Activated T-cell treated with anti-CD3 and anti-CD28 coated beads for 24 hours (primary cell): ENCODE results near the gene CPT2.
"Not testable (repeated sequence)": the region's sequence is repeated elsewhere in the genome, so short reads cannot be mapped to it uniquely, and the experiment has no call there.

ENCODE experiments used
- DNase-seq: peaks from one replicate; pipeline ENCODE4 v3.0.0-alpha.2; 2020; ENCODE audit warnings: low read depth

CPT2 gene

DNA sequence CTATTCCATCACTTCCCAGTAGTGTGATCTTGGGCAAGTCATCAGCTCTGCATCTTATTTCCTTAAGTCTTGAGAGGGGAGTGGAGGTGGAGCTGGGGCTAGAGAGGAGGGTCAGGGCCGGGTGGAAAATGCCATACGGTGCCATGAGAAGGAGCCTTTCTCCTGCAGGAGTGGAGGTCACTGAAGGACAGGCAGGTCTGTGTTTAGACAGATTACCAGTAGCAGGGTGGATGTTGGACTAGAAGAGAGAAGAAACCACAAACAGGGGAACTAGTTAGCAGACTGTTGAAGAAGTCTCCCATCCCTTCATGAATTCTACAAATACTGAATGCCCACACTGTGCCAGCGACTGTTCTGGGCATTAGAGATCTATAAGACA is 13.9 kb upstream of the CPT2 start:
- DNase-seq = no peak

DNA sequence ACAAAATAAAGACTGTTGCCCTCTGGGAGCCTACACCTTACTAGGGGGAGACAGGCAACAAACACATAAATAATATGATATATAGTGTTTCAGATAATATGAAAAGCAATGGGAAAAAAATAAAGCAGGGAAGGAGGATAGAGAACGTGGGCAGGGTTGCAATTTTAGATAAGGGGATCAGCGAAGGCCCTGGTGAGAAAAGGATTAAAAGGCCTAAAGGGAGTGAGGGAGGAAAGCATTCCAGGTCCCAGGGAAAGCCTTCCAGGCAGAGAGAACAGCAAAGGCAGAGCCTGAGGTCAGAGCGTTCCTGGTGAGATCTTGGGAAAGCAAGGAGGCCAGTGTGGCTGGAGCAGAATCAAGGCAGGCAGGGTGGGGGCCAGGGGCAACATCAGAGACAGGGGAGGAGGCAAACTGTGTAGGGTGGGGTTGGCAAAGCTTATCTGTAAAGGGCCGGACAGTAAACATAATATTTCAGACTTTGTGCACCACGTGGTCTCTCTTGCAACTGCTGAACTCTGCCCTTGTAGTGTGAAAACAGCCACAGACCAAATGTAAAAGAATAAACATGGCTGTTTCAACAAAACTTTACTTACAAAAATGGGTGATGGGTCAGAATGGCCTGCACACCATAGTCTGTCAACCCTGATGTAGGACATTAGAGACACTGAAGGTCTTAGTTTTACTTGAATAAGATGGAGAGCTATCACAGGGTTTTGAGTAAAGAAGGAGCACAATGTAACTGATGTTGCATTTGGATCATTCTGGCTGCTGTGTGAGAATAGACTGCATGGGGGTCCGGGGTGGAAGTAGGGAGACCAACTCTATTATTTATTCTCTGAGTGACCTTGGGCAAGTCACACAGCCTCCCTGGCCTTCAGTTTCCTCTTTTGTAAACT is 13.3 kb upstream of the CPT2 start:
- no peak for DNase-seq

DNA sequence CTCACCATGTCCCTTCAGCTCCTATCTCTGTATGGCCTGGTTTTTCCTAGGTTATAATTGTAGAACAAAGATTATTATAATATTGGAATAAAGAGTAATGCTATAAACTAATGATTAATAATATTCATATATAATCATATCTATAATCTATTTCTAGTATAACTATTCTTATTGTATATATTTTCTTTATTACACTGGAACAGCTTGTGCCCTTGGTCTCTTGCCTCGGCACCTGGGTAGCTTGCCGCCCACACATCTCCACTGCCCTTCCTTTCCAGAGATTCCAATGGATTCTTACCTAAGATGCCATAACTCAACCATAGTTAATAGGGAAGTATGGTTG is 10.7 kb upstream of the CPT2 start:
- DNase-seq = not testable (repeated sequence)

DNA sequence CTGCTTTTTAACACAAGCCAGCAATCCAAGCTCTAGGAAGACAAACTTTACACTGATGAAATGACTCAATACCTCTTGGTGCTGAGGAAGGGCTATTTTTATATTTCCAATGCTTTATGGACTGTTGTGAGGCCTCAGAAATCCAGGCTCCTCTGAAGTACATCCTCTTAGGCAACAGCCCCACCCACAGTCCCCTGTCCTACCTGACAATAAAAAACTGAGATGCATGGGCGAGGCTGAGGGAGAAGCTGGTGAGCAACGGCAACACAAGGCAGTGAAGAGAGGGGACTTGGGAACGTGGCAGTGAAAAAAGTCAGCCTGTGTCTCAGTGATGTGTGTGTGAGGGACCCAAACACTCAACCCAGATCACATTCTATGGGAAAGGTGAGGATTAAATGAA is 10.1 kb upstream of the CPT2 start:
- DNase-seq = no peak

DNA sequence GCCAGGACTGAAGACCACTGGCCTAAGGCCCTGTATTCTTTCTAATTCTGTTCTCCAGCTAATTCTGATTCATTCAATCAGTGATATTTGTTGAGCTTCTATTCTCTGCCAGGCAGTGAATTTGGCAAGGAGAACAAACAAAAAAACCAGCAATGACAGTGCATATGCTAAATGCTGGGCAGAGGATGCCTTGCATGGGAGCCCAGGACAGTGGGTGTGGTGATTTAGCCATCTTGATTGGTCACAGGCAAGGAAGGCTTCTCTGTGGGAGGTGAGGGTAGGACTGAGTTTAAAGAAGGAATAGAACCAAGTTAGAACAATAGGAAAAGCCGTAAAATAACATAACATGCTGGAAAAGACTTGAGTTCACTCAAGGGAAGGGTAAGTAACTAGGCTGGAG is 9.2 kb upstream of the CPT2 start:
- DNase-seq = no peak

DNA sequence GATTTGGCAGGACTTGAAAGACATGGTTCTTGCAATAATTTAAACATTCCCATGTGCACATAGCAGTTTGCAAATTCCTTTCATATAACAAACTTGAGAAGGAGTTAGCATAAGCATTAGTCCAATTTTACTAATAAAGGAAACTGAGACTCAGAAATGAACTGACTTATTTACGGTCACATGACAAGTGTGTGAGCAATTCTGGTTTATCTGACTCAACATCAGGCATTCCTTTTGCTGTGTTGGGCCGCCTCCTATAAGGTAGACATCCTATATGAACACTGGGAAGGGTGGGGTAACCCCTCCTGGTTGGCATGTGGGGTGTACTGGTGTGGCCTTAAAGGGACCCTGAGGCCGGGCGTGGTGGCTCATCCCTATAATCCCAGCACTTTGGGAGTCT is 8.5 kb upstream of the CPT2 start:
- no peak for DNase-seq

DNA sequence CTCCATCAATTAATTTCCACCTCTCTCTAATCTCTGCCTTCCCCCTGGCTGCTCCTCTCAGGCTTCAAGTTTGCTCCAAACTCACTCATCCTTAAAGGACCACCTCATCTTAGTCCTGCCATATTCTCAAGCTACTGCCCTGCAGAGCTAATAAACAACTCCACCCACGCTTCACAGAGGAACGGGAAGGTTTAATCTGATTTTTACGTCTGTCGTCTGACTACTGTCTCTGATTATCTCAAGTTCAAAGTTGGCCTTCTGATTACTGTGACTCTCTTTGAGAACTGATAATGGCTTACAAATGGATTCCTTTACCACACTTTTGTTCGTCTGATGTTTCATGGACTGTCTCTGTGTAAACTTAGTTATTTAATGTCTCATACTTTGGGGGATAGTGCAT is 7.6 kb upstream of the CPT2 start:
- no peak for DNase-seq

DNA sequence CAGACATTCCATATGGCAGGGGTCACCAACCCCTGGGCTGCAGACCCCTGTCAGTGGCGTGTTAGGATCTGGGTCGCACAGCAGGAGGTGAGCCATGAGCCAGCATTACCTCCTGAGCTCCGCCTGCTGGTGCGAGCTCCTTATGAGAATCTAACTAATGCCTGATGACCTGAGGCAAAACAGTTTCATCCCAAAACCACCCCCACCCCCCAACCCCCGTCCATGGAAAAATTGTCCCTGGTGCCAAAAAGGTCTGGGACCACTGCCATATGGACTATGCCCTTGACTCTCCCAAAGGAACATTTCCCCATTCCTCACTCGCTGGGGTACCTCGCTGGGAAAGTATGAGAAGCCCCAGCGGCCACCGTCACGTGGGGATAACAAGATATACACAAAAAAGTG is 6.4 kb upstream of the CPT2 start:
- no peak for DNase-seq

DNA sequence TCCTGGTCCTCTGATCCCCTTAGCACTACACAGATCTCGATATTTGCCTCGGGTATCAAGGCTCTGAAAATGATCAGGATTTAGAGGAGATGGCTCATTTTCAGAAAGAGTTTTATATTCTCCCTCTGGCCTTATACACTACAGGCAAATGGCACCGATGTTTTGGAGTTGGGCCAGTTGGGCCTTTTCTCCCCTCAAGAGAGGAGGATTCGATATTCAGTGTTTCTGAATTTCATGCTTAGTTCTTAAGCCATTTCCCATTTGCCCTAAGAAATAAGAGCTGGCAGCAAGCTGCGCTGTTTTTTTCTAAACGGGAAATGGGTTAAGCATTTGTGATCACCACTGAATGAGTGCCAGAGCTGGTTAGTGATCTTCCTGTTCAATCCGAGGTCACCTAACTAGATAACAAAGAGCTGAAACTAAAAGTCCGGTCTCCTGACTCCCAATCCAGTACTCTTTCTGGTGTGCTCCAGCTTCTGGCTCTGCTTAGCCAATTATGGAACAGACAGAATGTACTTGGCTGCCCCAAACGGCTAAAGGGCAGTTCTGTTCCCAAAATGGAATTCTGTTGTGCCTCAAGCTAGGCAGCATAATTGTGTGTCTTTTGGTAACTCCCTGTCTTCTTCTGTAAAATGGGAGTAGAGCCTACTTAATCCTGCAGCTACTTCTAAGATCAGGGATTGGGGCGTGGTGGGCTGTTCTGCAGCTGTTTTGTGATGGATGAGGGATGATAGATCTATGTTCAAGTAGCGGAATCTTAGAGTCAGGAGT is 1.2 kb upstream of the CPT2 start:
- no peak for DNase-seq

DNA sequence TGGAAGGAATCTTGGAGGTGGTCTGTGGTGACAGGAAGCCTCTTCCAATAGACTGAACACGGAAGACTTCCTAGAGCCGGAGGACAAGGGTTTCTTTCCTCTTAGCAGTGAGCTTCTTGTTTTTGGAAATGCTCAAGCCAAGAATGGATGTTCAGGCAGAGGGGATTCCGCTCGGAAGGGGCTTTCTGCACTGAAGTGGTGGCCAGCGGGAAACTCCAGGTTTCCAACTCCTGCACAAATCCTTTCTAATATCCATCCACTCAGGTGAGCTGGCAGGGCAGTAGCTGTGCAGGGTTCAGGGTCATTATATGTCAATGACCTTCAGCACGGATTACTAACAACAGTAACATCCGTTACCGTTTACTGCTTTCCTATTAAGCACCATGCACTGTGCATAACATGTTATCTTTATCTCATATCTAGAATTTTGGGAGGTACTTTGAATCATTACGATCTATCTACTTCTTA is 573 bp upstream of the CPT2 start:
- no peak for DNase-seq

DNA sequence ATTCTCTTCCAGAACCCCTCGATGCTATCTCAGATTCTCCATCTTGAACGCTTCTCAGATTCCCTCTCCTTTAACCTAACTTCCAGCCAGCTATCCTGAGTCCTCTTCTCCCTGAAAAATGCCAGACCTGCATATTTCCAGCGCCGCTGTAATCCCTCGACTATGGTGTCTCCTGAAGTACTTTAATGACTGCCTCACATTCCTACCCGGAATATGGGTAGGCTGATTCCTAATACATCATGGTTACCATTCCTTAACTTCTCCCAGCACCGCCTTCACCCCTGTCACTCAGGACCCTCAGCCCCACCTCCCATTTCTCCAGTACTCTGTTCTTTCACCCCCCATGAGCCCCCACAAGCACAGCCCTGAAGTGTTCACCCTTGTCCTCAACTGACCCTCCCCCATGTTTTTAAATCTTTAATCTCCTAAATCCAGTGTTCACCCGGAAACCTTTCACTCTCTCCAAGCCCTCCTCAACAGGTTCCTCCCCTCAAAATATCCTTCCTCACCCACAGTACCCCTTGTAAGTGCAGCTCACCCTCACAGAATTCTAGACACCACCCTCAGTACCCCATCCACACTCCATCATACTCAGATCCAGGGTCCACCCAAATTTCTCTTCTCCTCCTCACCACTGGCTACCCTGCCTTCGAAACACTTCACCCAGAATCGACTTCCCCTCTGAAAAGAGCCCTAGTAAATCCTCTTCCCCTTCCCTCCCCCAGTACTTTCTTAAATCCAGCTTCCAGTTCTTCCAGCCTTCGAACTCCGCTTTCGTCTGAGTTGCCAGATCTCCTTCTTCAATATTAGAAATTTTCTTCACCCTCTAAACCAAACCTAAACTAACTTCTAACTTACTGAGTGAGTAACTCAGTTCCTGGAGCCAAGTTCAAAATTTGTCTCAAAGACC is 922 bp downstream of the CPT2 start:
- DNase-seq = no peak

DNA sequence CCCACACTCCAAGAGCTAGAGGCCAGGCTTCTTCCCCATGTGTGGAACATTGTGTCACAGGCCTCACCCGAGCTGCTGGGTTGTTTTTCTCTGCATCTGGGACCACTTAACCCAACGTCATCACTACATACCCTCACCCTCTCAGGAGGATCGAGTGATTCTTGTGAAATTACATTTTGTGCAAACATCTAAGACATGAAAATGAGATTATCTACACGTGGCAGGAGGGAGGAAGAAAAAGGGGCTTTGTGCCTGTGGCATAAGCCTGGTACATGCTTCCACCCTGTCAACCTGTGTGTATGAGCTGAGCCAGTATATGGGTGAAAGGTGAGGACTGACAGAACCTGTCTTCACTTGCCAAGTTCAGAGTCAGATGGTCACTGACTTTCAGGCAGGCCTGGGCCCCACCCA is 1.6 kb downstream of the CPT2 start:
- no peak for DNase-seq

DNA sequence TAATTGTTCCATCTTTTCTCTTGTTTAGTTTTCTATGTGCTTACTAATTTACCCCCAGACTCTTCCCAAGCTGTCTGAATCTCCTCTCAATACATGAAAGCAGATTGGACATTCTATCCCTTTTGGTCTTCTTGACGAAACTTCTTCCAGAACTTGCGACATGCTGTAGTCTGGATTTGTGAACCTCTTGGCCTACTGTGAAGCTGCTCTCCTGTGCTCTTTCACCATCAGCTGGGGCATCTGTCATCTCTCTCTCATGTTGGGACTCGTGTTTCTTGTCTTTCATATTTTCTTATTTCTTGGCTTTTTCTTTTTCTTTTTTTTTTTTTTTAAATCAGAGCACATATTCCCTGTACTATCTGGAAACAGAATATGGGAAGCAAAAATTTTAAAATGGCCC is 6.8 kb downstream of the CPT2 start:
- no peak for DNase-seq

DNA sequence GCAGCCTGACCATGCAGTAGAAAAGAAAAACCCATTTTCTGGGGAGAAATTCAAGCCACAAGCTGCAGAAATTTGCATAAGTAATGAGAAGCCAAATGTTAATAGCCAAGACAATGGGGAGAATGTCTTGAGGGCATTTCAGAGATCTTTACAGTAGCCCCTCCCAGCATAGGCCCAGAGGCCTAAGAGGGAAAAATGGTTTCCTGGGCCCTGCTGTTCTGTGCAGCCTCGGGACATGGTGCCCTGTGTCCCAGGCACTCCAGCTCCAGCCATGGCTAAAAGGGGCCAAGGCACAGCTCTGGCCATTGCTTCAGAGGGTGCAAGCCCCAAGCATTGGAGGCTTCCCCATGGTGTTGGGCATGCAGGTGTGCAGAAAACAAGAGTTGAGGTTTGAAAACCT is 8.9 kb downstream of the CPT2 start:
- not testable (repeated sequence) for DNase-seq

DNA sequence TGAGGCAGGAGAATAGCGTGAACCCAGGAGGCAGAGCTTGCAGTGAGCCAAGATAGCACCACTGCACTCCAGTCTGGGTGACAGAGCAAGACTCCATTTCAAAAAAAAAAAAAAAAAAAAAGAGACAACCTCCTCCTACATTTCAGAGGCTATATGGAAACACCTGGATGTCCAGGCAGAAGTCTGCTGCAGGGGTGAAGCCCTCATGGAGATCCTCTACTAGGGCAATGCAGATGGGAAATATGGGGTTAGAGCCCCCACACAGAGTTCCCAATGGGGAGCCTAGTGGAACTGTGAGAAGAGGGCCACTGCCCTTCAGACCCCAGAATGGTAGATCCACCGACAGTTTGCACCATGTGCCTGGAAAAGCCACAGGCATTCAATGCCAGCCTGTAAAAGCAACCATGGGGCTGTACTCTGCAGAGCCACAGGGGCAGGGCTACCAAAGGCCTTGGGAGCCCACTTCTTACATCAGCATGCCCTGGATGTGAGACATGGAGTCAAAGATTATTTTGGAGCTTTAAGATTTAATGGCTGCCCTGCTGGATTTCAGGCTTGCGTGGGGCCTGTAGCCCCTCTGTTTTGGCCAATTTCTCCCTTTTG is 9.6 kb downstream of the CPT2 start:
- not testable (repeated sequence) for DNase-seq

DNA sequence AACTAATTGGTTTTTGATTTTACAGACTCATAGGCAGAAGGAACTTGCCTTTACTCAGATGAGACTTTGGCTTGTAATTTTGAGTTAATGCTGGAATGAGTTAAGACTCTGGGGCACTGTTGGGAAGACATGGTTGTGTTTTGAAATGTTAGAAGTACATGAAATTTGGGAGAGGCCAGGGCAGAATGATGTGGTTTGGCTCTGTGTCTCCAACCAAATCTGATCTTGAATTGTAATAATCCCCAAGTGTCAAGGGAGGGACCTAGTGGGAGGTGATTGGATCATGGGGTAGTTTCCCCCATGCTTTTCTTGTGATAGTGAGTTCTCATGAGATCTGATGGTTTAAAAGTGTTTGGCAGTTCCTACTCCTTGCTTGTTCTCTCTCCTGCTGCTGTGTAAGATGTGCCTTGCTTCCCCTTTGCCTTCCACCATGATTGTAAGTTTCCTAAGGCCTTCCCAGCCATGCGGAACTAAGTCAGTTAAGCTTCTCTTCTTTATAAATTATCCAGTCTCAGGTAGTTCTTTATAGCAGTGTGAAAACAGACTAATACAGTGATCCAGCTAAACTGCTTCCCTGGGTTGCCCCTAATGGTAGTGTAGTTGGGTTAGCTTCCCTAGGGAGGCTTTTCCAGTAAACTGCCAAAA is 10.2 kb downstream of the CPT2 start:
- no peak for DNase-seq

DNA sequence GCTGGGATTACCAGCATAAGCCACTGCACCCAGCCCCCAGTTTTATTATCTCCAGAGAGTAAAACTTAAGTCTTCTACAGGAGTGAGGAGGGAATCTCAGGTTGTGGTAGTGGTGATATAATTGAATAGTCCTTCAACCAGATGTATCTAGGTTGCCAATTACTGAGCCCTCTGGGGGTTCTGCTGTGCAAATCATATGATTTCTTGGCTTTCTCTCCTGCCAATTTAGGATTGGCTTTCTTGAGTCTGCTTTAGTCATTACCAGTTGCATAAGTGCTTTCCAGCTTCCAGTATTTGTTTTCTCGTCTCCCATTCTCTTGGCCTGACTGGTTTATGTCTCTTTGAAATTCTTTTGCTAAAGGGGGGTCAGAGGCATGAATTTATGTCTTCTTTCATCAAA is 11.1 kb downstream of the CPT2 start:
- DNase-seq = no peak

DNA sequence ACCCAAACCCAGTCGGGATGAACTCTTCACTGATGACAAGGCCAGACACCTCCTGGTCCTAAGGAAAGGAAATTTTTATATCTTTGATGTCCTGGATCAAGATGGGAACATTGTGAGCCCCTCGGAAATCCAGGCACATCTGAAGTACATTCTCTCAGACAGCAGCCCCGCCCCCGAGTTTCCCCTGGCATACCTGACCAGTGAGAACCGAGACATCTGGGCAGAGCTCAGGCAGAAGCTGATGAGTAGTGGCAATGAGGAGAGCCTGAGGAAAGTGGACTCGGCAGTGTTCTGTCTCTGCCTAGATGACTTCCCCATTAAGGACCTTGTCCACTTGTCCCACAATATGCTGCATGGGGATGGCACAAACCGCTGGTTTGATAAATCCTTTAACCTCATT is 13.7 kb downstream of the CPT2 start:
- no peak for DNase-seq

DNA sequence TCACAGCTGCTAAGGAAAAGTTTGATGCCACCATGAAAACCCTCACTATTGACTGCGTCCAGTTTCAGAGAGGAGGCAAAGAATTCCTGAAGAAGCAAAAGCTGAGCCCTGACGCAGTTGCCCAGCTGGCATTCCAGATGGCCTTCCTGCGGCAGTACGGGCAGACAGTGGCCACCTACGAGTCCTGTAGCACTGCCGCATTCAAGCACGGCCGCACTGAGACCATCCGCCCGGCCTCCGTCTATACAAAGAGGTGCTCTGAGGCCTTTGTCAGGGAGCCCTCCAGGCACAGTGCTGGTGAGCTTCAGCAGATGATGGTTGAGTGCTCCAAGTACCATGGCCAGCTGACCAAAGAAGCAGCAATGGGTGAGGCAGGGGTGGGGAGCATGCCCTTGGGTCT is 14.3 kb downstream of the CPT2 start:
- DNase-seq = no peak

DNA sequence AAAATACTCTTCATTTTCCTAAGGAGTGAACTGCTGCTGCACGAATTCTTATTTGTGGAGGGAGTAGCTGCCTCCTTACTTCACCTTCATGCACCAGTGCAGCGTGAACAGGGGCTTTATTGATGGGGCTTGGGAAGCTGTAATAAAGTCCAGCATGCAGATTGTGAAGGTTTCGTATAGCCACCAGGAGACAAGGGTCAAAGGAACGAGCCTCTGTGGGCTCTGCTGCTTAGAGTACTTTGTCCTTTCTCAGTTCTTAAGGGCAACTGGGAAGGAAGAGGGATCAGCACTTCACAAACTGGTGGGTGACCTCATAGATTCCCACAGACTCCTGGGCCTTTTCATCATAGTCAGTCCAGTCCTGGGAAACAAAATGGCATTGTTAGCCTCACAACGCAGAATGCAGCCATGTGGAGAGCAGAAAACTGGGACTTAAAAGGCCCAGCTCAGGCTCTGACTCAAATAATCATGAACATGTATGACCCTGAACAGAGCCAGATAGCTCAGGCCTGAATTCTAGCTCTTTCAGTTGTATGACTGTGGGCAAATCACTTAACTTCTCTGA is 17.8 kb downstream of the CPT2 start:
- no peak for DNase-seq

DNA sequence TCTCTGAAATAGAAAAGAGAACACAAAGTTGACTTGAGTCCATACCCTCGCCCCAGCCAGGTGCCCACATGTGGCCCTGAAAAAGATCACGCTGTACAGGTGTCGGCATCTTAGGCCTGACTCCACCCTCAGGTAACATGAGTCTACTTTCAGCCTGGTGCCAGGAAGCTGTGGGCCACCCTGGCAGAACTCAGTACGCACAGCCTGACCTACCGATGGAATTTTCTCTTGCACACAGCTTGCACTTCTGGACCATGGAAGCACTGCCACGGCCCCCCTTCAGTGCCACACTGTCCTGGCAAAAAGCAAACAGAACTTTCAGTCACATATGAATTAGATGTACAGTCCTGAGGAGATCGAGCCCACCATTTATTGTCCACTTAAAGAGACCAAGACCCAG is 21.6 kb downstream of the CPT2 start:
- no peak for DNase-seq
